OCI-LY1 (cell line): Measurements from ENCODE around the gene RAB3IL1.

Experiments used
- H2AFZ ChIP-seq: fragments of 200-600 bp; sonication (generic), shearing (Covaris generic); 2 replicates; pipeline ENCODE4 v1.6.0; 2014; ENCODE audit warnings: antibody characterized with exemption, mild to moderate bottlenecking, low read length
- H3F3A ChIP-seq: fragments of 200-600 bp; sonication (generic), shearing (Covaris generic); 2 replicates; pipeline ENCODE4 v1.6.0; 2014; ENCODE audit warnings: mild to moderate bottlenecking, antibody characterized with exemption, low read length, moderate library complexity; ENCODE audit not compliant: insufficient read depth
- H3K27ac ChIP-seq: fragments of 200-600 bp; sonication (generic); 2 replicates; pipeline ENCODE4 v1.5.1; 2014; ENCODE audit warnings: low read length, mixed run types, mild to moderate bottlenecking, low read depth; ENCODE audit not compliant: poor library complexity, severe bottlenecking
- H3K27me3 ChIP-seq: fragments of 200-600 bp; sonication (generic); 2 replicates; pipeline ENCODE4 v1.6.0; 2014; ENCODE audit warnings: antibody characterized with exemption, mild to moderate bottlenecking, low read length, moderate library complexity; ENCODE audit not compliant: insufficient read depth
- H3K36me3 ChIP-seq: fragments of 200-600 bp; sonication (generic); 2 replicates; pipeline ENCODE4 v1.6.1; 2014; ENCODE audit warnings: mild to moderate bottlenecking, antibody characterized with exemption, low read length, moderate library complexity, mixed read lengths; ENCODE audit not compliant: insufficient read depth
- H3K4me1 ChIP-seq: fragments of 200-600 bp; sonication (generic); 2 replicates; pipeline ENCODE4 v1.5.1; 2014; ENCODE audit warnings: mild to moderate bottlenecking, low read length, moderate library complexity; ENCODE audit not compliant: insufficient read depth, severe bottlenecking
- H3K4me2 ChIP-seq: fragments of 200-600 bp; sonication (generic), shearing (Covaris generic); 2 replicates; pipeline ENCODE4 v1.6.1; 2014; ENCODE audit warnings: low read length
- H3K4me3 ChIP-seq: fragments of 200-600 bp; sonication (generic); 2 replicates; pipeline ENCODE4 v1.5.1; 2014; ENCODE audit warnings: low read length, low read depth, mild to moderate bottlenecking, mixed read lengths; ENCODE audit not compliant: poor library complexity, severe bottlenecking
- H3K79me2 ChIP-seq: fragments of 200-600 bp; shearing (Covaris generic); 2 replicates; pipeline ENCODE4 v1.6.1; 2016; ENCODE audit warnings: mixed run types, low read length, mixed read lengths; ENCODE audit not compliant: insufficient read depth
- H3K9ac ChIP-seq: fragments of 200-600 bp; sonication (generic), shearing (Covaris generic); 2 replicates; pipeline ENCODE4 v1.6.1; 2014; ENCODE audit warnings: mild to moderate bottlenecking, low read length, mixed read lengths
- H3K9me2 ChIP-seq: fragments of 200-600 bp; sonication (generic), shearing (Covaris generic); 2 replicates; pipeline ENCODE4 v1.6.1; 2014; ENCODE audit warnings: low read depth, mild to moderate bottlenecking, low read length, mixed read lengths
- H3K9me3 ChIP-seq: fragments of 200-600 bp; shearing (Covaris generic); 2 replicates; pipeline ENCODE4 v1.6.1; 2014; ENCODE audit warnings: low read length, mixed read lengths
- H4K20me1 ChIP-seq: fragments of 200-600 bp; sonication (generic), shearing (Covaris generic); 2 replicates; pipeline ENCODE4 v1.6.0; 2016; ENCODE audit warnings: mild to moderate bottlenecking, low read length; ENCODE audit not compliant: insufficient read depth
- CTCF ChIP-seq: fragments of 200-600 bp; sonication (generic), shearing (Covaris generic); IDR thresholded peaks from 2 replicates; pipeline ENCODE4 v1.5.1; 2017; ENCODE audit warnings: mild to moderate bottlenecking, antibody characterized with exemption, low read length, moderate library complexity, mixed read lengths
- EZH2 ChIP-seq: fragments of 200-600 bp; sonication (generic), shearing (Covaris generic); IDR thresholded peaks from 2 replicates; pipeline ENCODE4 v1.8.0; 2017; ENCODE audit warnings: borderline replicate concordance, mixed run types, mild to moderate bottlenecking, antibody characterized with exemption, low read length, moderate library complexity, mixed read lengths

The RAB3IL1 gene

GRCh38 chr11:61962213-61963015, 45.0 kb upstream of the RAB3IL1 start:
- Histone ChIP-seq H3K9ac (no peak overlapping the region), H3K4me3 (no peak overlapping the region)

GRCh38 chr11:61961570-61962212, 44.3 kb upstream of the RAB3IL1 start:
- no peaks in the 10 kb centered on the region for H3K9me2 ChIP-seq
- no peaks in the 10 kb centered on the region for H3K27me3 ChIP-seq
- no peak overlapping the region for H3K9ac ChIP-seq
- no peak overlapping the region for H3K4me2 ChIP-seq
- H3K79me2 ChIP-seq, result peaks cover 6% of the 10 kb centered on the region
- peaks cover 37% of the 10 kb centered on the region for H3K4me1 ChIP-seq
- no peaks in the 10 kb centered on the region for H3K9me3 ChIP-seq
- H3K4me3 ChIP-seq, result no peak overlapping the region
- no peaks in the 10 kb centered on the region for H4K20me1 ChIP-seq
- no peak for TF ChIP-seq CTCF
- TF ChIP-seq EZH2, result no peak
- H3F3A ChIP-seq, result no peaks in the 10 kb centered on the region
- H2AFZ ChIP-seq, result no peak overlapping the region
- peaks cover 33% of the 10 kb centered on the region for H3K36me3 ChIP-seq
- H3K27ac ChIP-seq, result no peak overlapping the region

More at GRCh38 chr11:61962213-61963015, 45.0 kb upstream of the RAB3IL1 start:
- H3K79me2 ChIP-seq, result peaks cover 10% of the 10 kb centered on the region
- no peak overlapping the region for H3K4me2 ChIP-seq
- peaks cover 33% of the 10 kb centered on the region for H3K36me3 ChIP-seq
- no peaks in the 10 kb centered on the region for H3K9me2 ChIP-seq
- no peaks in the 10 kb centered on the region for H4K20me1 ChIP-seq
- no peak overlapping the region for H3K27ac ChIP-seq
- peaks cover 37% of the 10 kb centered on the region for H3K4me1 ChIP-seq
- H3K27me3 ChIP-seq, result no peaks in the 10 kb centered on the region
- H3F3A ChIP-seq, result no peaks in the 10 kb centered on the region
- TF ChIP-seq EZH2 (no peak), CTCF (no peak)
- H2AFZ ChIP-seq, result no peak overlapping the region
- H3K9me3 ChIP-seq, result no peaks in the 10 kb centered on the region

- Histone ChIP-seq H3F3A (no peaks in the 10 kb centered on the region), H3K36me3 (peaks cover 30% of the 10 kb centered on the region), H3K9me2 (no peaks in the 10 kb centered on the region), H2AFZ (no peak overlapping the region), H3K9ac (no peak overlapping the region), H3K4me2 (no peak overlapping the region), H4K20me1 (no peaks in the 10 kb centered on the region), H3K4me3 (no peak overlapping the region), H3K9me3 (no peaks in the 10 kb centered on the region), H3K79me2 (no peaks in the 10 kb centered on the region), H3K27ac (no peak overlapping the region), H3K27me3 (no peaks in the 10 kb centered on the region), H3K4me1 (peaks cover 27% of the 10 kb centered on the region)
- TF ChIP-seq CTCF (no peak), EZH2 (no peak)
Measured at GRCh38 chr11:61960532-61960931, 43.2 kb upstream of the RAB3IL1 start.
